Measurements from ENCODE around the gene MYPN. TPM values are rescaled to one million over a fixed set of nuclear protein-coding genes. Genes with fewer than 3 reads are reported as not detected.

MYPN gene
- total and polyA plus RNA-seq, 2 experiments from 2014 or later: not detected

- Mint-ChIP-seq H3K9me3 (no peaks in the 10 kb centered on the region; the same call in 2 of the 3 replicates), H3K4me1 (peaks cover 18% of the 10 kb centered on the region), H3K27me3 (ENCODE audit: insufficient read depth, low read depth, poor library complexity) (peaks cover 2% of the 10 kb centered on the region), H3K36me3 (ENCODE audit: low read depth) (no peaks in the 10 kb centered on the region), H3K27ac (no peak overlapping the region), H3K4me3 (no peak overlapping the region)
- H3K9me2 ChIP-seq (ENCODE audit: insufficient read depth): no peaks in the 10 kb centered on the region
- ATAC-seq: no peak
- no peaks in the 10 kb centered on the region for H4K20me1 ChIP-seq (replicated peaks; ENCODE audit: insufficient read depth)
- no peak overlapping the region for H2AFZ ChIP-seq
- no peak for DNase-seq (ENCODE audit: low spot score)
- peaks cover 10% of the 10 kb centered on the region for H3K4me1 ChIP-seq (ENCODE audit: insufficient read depth)
- H3K36me3 ChIP-seq (ENCODE audit: insufficient read depth): no peaks in the 10 kb centered on the region
- TF ChIP-seq CREB1 (CRISPR knock-in tag; IDR thresholded peaks at IDR 0.05; ENCODE audit: low read depth) (no peak), ZNF331 (CRISPR knock-in tag; IDR thresholded peaks at IDR 0.05; ENCODE audit: low read depth) (no peak), ZNF114 (CRISPR knock-in tag; IDR thresholded peaks at IDR 0.05) (no peak), EZH2phosphoT487 (IDR thresholded peaks at IDR 0.05; ENCODE audit: unreplicated experiment) (no peak), EZH2 (IDR thresholded peaks at IDR 0.05; ENCODE audit: low read depth, unreplicated experiment) (no peak), ETS1 (IDR thresholded peaks at IDR 0.05) (no peak), JUNB (IDR thresholded peaks at IDR 0.05; ENCODE audit: unreplicated experiment) (no peak), NANOG (IDR thresholded peaks at IDR 0.05; ENCODE audit: borderline replicate concordance) (no peak), POLR2AphosphoS5 (IDR thresholded peaks at IDR 0.05; ENCODE audit: low read depth) (no peak), STAT1 (IDR thresholded peaks at IDR 0.05; ENCODE audit: unreplicated experiment) (no peak)
- TF ChIP-seq, protein P1, sequence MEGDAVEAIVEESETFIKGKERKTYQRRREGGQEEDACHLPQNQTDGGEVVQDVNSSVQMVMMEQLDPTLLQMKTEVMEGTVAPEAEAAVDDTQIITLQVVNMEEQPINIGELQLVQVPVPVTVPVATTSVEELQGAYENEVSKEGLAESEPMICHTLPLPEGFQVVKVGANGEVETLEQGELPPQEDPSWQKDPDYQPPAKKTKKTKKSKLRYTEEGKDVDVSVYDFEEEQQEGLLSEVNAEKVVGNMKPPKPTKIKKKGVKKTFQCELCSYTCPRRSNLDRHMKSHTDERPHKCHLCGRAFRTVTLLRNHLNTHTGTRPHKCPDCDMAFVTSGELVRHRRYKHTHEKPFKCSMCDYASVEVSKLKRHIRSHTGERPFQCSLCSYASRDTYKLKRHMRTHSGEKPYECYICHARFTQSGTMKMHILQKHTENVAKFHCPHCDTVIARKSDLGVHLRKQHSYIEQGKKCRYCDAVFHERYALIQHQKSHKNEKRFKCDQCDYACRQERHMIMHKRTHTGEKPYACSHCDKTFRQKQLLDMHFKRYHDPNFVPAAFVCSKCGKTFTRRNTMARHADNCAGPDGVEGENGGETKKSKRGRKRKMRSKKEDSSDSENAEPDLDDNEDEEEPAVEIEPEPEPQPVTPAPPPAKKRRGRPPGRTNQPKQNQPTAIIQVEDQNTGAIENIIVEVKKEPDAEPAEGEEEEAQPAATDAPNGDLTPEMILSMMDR (conservative IDR thresholded peaks at IDR 0.05; ENCODE audit: low read depth in 2 of 2): no peak
- TF ChIP-seq, protein P2, sequence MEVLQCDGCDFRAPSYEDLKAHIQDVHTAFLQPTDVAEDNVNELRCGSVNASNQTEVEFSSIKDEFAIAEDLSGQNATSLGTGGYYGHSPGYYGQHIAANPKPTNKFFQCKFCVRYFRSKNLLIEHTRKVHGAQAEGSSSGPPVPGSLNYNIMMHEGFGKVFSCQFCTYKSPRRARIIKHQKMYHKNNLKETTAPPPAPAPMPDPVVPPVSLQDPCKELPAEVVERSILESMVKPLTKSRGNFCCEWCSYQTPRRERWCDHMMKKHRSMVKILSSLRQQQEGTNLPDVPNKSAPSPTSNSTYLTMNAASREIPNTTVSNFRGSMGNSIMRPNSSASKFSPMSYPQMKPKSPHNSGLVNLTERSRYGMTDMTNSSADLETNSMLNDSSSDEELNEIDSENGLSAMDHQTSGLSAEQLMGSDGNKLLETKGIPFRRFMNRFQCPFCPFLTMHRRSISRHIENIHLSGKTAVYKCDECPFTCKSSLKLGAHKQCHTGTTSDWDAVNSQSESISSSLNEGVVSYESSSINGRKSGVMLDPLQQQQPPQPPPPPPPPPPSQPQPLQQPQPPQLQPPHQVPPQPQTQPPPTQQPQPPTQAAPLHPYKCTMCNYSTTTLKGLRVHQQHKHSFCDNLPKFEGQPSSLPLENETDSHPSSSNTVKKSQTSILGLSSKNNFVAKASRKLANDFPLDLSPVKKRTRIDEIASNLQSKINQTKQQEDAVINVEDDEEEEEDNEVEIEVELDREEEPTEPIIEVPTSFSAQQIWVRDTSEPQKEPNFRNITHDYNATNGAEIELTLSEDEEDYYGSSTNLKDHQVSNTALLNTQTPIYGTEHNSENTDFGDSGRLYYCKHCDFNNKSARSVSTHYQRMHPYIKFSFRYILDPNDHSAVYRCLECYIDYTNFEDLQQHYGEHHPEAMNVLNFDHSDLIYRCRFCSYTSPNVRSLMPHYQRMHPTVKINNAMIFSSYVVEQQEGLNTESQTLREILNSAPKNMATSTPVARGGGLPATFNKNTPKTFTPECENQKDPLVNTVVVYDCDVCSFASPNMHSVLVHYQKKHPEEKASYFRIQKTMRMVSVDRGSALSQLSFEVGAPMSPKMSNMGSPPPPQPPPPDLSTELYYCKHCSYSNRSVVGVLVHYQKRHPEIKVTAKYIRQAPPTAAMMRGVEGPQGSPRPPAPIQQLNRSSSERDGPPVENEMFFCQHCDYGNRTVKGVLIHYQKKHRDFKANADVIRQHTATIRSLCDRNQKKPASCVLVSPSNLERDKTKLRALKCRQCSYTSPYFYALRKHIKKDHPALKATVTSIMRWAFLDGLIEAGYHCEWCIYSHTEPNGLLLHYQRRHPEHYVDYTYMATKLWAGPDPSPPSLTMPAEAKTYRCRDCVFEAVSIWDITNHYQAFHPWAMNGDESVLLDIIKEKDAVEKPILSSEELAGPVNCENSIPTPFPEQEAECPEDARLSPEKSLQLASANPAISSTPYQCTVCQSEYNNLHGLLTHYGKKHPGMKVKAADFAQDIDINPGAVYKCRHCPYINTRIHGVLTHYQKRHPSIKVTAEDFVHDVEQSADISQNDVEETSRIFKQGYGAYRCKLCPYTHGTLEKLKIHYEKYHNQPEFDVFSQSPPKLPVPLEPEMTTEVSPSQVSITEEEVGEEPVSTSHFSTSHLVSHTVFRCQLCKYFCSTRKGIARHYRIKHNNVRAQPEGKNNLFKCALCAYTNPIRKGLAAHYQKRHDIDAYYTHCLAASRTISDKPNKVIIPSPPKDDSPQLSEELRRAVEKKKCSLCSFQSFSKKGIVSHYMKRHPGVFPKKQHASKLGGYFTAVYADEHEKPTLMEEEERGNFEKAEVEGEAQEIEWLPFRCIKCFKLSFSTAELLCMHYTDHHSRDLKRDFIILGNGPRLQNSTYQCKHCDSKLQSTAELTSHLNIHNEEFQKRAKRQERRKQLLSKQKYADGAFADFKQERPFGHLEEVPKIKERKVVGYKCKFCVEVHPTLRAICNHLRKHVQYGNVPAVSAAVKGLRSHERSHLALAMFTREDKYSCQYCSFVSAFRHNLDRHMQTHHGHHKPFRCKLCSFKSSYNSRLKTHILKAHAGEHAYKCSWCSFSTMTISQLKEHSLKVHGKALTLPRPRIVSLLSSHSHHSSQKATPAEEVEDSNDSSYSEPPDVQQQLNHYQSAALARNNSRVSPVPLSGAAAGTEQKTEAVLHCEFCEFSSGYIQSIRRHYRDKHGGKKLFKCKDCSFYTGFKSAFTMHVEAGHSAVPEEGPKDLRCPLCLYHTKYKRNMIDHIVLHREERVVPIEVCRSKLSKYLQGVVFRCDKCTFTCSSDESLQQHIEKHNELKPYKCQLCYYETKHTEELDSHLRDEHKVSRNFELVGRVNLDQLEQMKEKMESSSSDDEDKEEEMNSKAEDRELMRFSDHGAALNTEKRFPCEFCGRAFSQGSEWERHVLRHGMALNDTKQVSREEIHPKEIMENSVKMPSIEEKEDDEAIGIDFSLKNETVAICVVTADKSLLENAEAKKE (CRISPR knock-in tag; IDR thresholded peaks at IDR 0.05): no peak
- TF ChIP-seq, protein P3, sequence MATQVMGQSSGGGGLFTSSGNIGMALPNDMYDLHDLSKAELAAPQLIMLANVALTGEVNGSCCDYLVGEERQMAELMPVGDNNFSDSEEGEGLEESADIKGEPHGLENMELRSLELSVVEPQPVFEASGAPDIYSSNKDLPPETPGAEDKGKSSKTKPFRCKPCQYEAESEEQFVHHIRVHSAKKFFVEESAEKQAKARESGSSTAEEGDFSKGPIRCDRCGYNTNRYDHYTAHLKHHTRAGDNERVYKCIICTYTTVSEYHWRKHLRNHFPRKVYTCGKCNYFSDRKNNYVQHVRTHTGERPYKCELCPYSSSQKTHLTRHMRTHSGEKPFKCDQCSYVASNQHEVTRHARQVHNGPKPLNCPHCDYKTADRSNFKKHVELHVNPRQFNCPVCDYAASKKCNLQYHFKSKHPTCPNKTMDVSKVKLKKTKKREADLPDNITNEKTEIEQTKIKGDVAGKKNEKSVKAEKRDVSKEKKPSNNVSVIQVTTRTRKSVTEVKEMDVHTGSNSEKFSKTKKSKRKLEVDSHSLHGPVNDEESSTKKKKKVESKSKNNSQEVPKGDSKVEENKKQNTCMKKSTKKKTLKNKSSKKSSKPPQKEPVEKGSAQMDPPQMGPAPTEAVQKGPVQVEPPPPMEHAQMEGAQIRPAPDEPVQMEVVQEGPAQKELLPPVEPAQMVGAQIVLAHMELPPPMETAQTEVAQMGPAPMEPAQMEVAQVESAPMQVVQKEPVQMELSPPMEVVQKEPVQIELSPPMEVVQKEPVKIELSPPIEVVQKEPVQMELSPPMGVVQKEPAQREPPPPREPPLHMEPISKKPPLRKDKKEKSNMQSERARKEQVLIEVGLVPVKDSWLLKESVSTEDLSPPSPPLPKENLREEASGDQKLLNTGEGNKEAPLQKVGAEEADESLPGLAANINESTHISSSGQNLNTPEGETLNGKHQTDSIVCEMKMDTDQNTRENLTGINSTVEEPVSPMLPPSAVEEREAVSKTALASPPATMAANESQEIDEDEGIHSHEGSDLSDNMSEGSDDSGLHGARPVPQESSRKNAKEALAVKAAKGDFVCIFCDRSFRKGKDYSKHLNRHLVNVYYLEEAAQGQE (IDR thresholded peaks at IDR 0.05; ENCODE audit: unreplicated experiment): no peak
- no peaks in the 10 kb centered on the region for H3K27me3 ChIP-seq (ENCODE audit: insufficient read depth)
- H3F3A ChIP-seq (replicated peaks; ENCODE audit: low read depth): peaks cover 10% of the 10 kb centered on the region
- H3K4me2 ChIP-seq: no peak overlapping the region
- H3K4me3 ChIP-seq: no peak overlapping the region
- H3K79me2 ChIP-seq (replicated peaks; ENCODE audit: insufficient read depth): peaks cover 25% of the 10 kb centered on the region
- H3K27ac ChIP-seq (ENCODE audit: low read depth): no peak overlapping the region
Observed at GRCh38 chr10:68077026-68077425, 32.3 kb upstream of the MYPN start.
